Measurements from ENCODE around the gene CARD14. TPM values are rescaled to one million over a fixed set of nuclear protein-coding genes. Genes with fewer than 3 reads are reported as not detected.

Gene CARD14
- total RNA-seq, 2 donors from 2014 or later: not detected

- Mint-ChIP-seq H3K36me3 (ENCODE audit: low read depth) (peaks cover 6% of the 10 kb centered on the region), H3K27me3 (no peaks in the 10 kb centered on the region), H3K4me3 (no peak overlapping the region), H3K27ac (no peak overlapping the region), H3K4me1 (peaks cover 7% of the 10 kb centered on the region)
- ATAC-seq: no peak
- no peaks in the 10 kb centered on the region for H3K9me3 ChIP-seq (ENCODE audit: control insufficient read depth, low read length, poor library complexity, severe bottlenecking)
- no peak for DNase-seq
Observed at GRCh38 chr17:80212109-80212508, 42.3 kb downstream of the CARD14 start.

- no peaks in the 10 kb centered on the region for H3K27me3 Mint-ChIP-seq
- H3K9me3 ChIP-seq (ENCODE audit: control insufficient read depth, low read length, poor library complexity, severe bottlenecking): no peaks in the 10 kb centered on the region
- DNase-seq (no peak), ATAC-seq (no peak)
- H3K4me3 Mint-ChIP-seq: no peak overlapping the region
- H3K4me1 Mint-ChIP-seq: peaks cover 10% of the 10 kb centered on the region
- H3K36me3 Mint-ChIP-seq (ENCODE audit: low read depth): peaks cover 8% of the 10 kb centered on the region
- no peak overlapping the region for H3K27ac Mint-ChIP-seq
Observed at GRCh38 chr17:80212511-80212910, 42.7 kb downstream of the CARD14 start.

- H3K27me3 Mint-ChIP-seq: no peaks in the 10 kb centered on the region
- peaks cover 14% of the 10 kb centered on the region for H3K4me1 Mint-ChIP-seq
- no peak overlapping the region for H3K27ac Mint-ChIP-seq
- no peak overlapping the region for H3K4me3 Mint-ChIP-seq
- peaks cover 9% of the 10 kb centered on the region for H3K36me3 Mint-ChIP-seq (ENCODE audit: low read depth)
- H3K9me3 ChIP-seq (ENCODE audit: control insufficient read depth, low read length, poor library complexity, severe bottlenecking): no peaks in the 10 kb centered on the region
- DNase-seq (no peak), ATAC-seq (no peak)
Observed at GRCh38 chr17:80212962-80213642, 43.3 kb downstream of the CARD14 start.

GRCh38 chr17:80213643-80213975, 43.8 kb downstream of the CARD14 start:
- ATAC-seq: no peak
- no peak overlapping the region for H3K4me3 Mint-ChIP-seq
- no peak overlapping the region for H3K27ac Mint-ChIP-seq
- no peaks in the 10 kb centered on the region for H3K27me3 Mint-ChIP-seq
- no peak for DNase-seq
- H3K36me3 Mint-ChIP-seq (ENCODE audit: low read depth): peaks cover 9% of the 10 kb centered on the region
- H3K9me3 ChIP-seq (ENCODE audit: control insufficient read depth, low read length, poor library complexity, severe bottlenecking): no peaks in the 10 kb centered on the region
- H3K4me1 Mint-ChIP-seq: peaks cover 15% of the 10 kb centered on the region

GRCh38 chr17:80214012-80214877, 44.4 kb downstream of the CARD14 start:
- no peak for DNase-seq
- H3K9me3 ChIP-seq (ENCODE audit: control insufficient read depth, low read length, poor library complexity, severe bottlenecking): no peaks in the 10 kb centered on the region
- Mint-ChIP-seq H3K36me3 (ENCODE audit: low read depth) (peaks cover 9% of the 10 kb centered on the region), H3K27ac (no peak overlapping the region), H3K4me3 (no peak overlapping the region), H3K27me3 (no peaks in the 10 kb centered on the region), H3K4me1 (peaks cover 18% of the 10 kb centered on the region)
- ATAC-seq: no peak

GRCh38 chr17:80214878-80215210, 45.0 kb downstream of the CARD14 start:
- Mint-ChIP-seq H3K4me1 (peaks cover 21% of the 10 kb centered on the region), H3K27ac (no peak overlapping the region), H3K27me3 (no peaks in the 10 kb centered on the region), H3K4me3 (no peak overlapping the region), H3K36me3 (ENCODE audit: low read depth) (peaks cover 9% of the 10 kb centered on the region)
- ATAC-seq (no peak), DNase-seq (no peak)
- H3K9me3 ChIP-seq (ENCODE audit: control insufficient read depth, low read length, poor library complexity, severe bottlenecking): no peaks in the 10 kb centered on the region

GRCh38 chr17:80216473-80217456, 46.9 kb downstream of the CARD14 start:
- ATAC-seq (no peak), DNase-seq (no peak)
- Mint-ChIP-seq H3K4me3 (peak overlapping the region; percentile 41), H3K27ac (peak overlapping the region; percentile 86), H3K36me3 (ENCODE audit: low read depth) (peaks cover 6% of the 10 kb centered on the region), H3K27me3 (no peaks in the 10 kb centered on the region), H3K4me1 (peaks cover 24% of the 10 kb centered on the region)
- no peaks in the 10 kb centered on the region for H3K9me3 ChIP-seq (ENCODE audit: control insufficient read depth, low read length, poor library complexity, severe bottlenecking)

- DNase-seq (no peak), ATAC-seq (no peak)
- H3K27ac Mint-ChIP-seq: peak overlapping the region; percentile 86
- H3K9me3 ChIP-seq (ENCODE audit: control insufficient read depth, low read length, poor library complexity, severe bottlenecking): no peaks in the 10 kb centered on the region
- H3K27me3 Mint-ChIP-seq: no peaks in the 10 kb centered on the region
- H3K36me3 Mint-ChIP-seq (ENCODE audit: low read depth): peaks cover 6% of the 10 kb centered on the region
- H3K4me3 Mint-ChIP-seq: peak overlapping the region; percentile 95
- H3K4me1 Mint-ChIP-seq: peaks cover 24% of the 10 kb centered on the region
Observed at GRCh38 chr17:80217703-80218362, 48.0 kb downstream of the CARD14 start.

- DNase-seq: no peak
- peaks cover 27% of the 10 kb centered on the region for H3K4me1 Mint-ChIP-seq
- no peaks in the 10 kb centered on the region for H3K9me3 ChIP-seq (ENCODE audit: control insufficient read depth, low read length, poor library complexity, severe bottlenecking)
- peaks cover 6% of the 10 kb centered on the region for H3K36me3 Mint-ChIP-seq (ENCODE audit: low read depth)
- H3K27me3 Mint-ChIP-seq: no peaks in the 10 kb centered on the region
- peak overlapping the region; percentile 97 for H3K27ac Mint-ChIP-seq
- peak overlapping the region; percentile 95 for H3K4me3 Mint-ChIP-seq
- no peak for ATAC-seq
Observed at GRCh38 chr17:80218391-80218790, 48.6 kb downstream of the CARD14 start.

- Mint-ChIP-seq H3K36me3 (ENCODE audit: low read depth) (peaks cover 9% of the 10 kb centered on the region), H3K27me3 (no peaks in the 10 kb centered on the region), H3K27ac (peak overlapping the region; percentile 97), H3K4me1 (peaks cover 31% of the 10 kb centered on the region), H3K4me3 (peak overlapping the region; percentile 95)
- ATAC-seq (peak; percentile 92), DNase-seq (peak; percentile 78 to 91 (median 88))
- no peaks in the 10 kb centered on the region for H3K9me3 ChIP-seq (ENCODE audit: control insufficient read depth, low read length, poor library complexity, severe bottlenecking)
Observed at GRCh38 chr17:80219013-80219762, 49.4 kb downstream of the CARD14 start.

GRCh38 chr17:80219763-80220053, 49.9 kb downstream of the CARD14 start:
- peaks cover 32% of the 10 kb centered on the region for H3K4me1 Mint-ChIP-seq
- ATAC-seq (peak; percentile 30), DNase-seq (no peak)
- H3K27me3 Mint-ChIP-seq: no peaks in the 10 kb centered on the region
- peak overlapping the region; percentile 97 for H3K27ac Mint-ChIP-seq
- peaks cover 10% of the 10 kb centered on the region for H3K36me3 Mint-ChIP-seq (ENCODE audit: low read depth)
- peak overlapping the region; percentile 95 for H3K4me3 Mint-ChIP-seq
- no peaks in the 10 kb centered on the region for H3K9me3 ChIP-seq (ENCODE audit: control insufficient read depth, low read length, poor library complexity, severe bottlenecking)

GRCh38 chr17:80220054-80220735, 50.4 kb downstream of the CARD14 start, which contains the start of the genes SGSH and SLC26A11:
Gene SGSH, minus strand, starts transcription at chr17:80220333. Its CDS starts 20 bp downstream, at chr17:80220313.
Gene SLC26A11, plus strand, starts transcription at chr17:80220427. Its CDS starts 1,134 bp downstream, at chr17:80221561.
- ATAC-seq (peak; percentile 50), DNase-seq (peak; percentile 43 to 63 (median 49))
- peaks cover 10% of the 10 kb centered on the region for H3K36me3 Mint-ChIP-seq (ENCODE audit: low read depth)
- peak within 1 kb of the TSS; percentile 97 for H3K27ac Mint-ChIP-seq
- no peaks in the 10 kb centered on the region for H3K27me3 Mint-ChIP-seq
- peaks cover 32% of the 10 kb centered on the region for H3K4me1 Mint-ChIP-seq
- no peaks in the 10 kb centered on the region for H3K9me3 ChIP-seq (ENCODE audit: control insufficient read depth, low read length, poor library complexity, severe bottlenecking)
- H3K4me3 Mint-ChIP-seq: peak within 1 kb of the TSS; percentile 95
